Gastroesophageal sphincter (tissue), 4 donors: ENCODE data around the gene ABHD1. TPM values are rescaled to one million over a fixed set of nuclear protein-coding genes. Genes with fewer than 3 reads are reported as not detected.

Experiments
- ATAC-seq: fragments of 150-250 bp; one replicate; pipeline ENCODE4 v1.9.1; 2016; ENCODE audit warnings: mild to moderate bottlenecking, moderate library complexity
- H3K27ac ChIP-seq, 4 donors: fragments of 200-600 bp; sonication (generic) in 3 of 4; 1 replicate in 3 of 4; 2 replicates in 1 of 4; pipeline ENCODE4 v1.5.1; 2016 to 2019
- H3K27me3 ChIP-seq: fragments of 200-600 bp; sonication (generic); one replicate; pipeline ENCODE4 v1.5.1; 2019
- H3K36me3 ChIP-seq, 2 donors: fragments of 200-600 bp; sonication (generic); one replicate each; pipeline ENCODE4 v1.5.1; 2019; ENCODE audit warnings: control low read depth in 1 of 2
- H3K4me1 ChIP-seq, 3 donors: fragments of 200-600 bp; sonication (generic); 1 replicate in 2 of 3; 2 replicates in 1 of 3; pipeline ENCODE4 v1.5.1; 2016 to 2019; ENCODE audit warnings: control low read depth in 2 of 3
- H3K4me3 ChIP-seq, 2 donors: fragments of 200-600 bp; sonication (generic); one replicate each; pipeline ENCODE4 v1.5.1; 2019; ENCODE audit warnings: mild to moderate bottlenecking in 1 of 2, moderate library complexity in 1 of 2
- H3K9me3 ChIP-seq, 3 donors: fragments of 200-600 bp; sonication (generic); one replicate each; pipeline ENCODE4 v1.5.1; 2017 to 2019; ENCODE audit warnings: control low read depth in 2 of 3
- CTCF ChIP-seq, 4 experiments: fragments of 200-600 bp in 2 of 4; fragments of 450-650 bp in 2 of 4; sonication (generic) in 1 of 4; IDR thresholded peaks; one replicate each; pipeline ENCODE4 v1.5.1; 2017 to 2019; ENCODE audit warnings: antibody characterized with exemption in 4 of 4, mild to moderate bottlenecking in 2 of 4, moderate library complexity in 2 of 4
- EP300 ChIP-seq: sonication (generic); formaldehyde crosslinking; IDR thresholded peaks from one replicate; pipeline ENCODE4 v1.6.1; 2017; ENCODE audit warnings: antibody characterized with exemption, mild to moderate bottlenecking
- POLR2A ChIP-seq, 2 donors: fragments of 450-650 bp; IDR thresholded peaks; one replicate each; pipeline ENCODE4 v1.6.1; 2017; ENCODE audit warnings: antibody characterized with exemption in 2 of 2, mild to moderate bottlenecking in 2 of 2, moderate library complexity in 1 of 2
- POLR2AphosphoS5 ChIP-seq: sonication (generic); formaldehyde crosslinking; IDR thresholded peaks from one replicate; pipeline ENCODE4 v1.6.1; 2017; ENCODE audit warnings: antibody characterized with exemption
- WGBS, 2 donors: methylation state at CpG; one replicate each; pipeline ENCODE4 v1.1.5; 2018; ENCODE audit warnings: low coverage in 1 of 2; 5-methylcytosine and 5-hydroxymethylcytosine counted together
- total RNA-seq, 4 donors: library from RNA; depleted of rRNA; stranded (reverse); fragments of >200 nt; gene quantifications; one replicate each; pipeline ENCODE4 v1.1.0, GENCODE V29; 2016

ABHD1 gene
- total RNA-seq, 4 donors from 2014 or later: 1.5 TPM; not detected in 3

- Histone ChIP-seq H3K27me3 (peaks cover 15% of the 10 kb centered on the region), H3K36me3 (no peaks in the 10 kb centered on the region), H3K4me3 (no peak overlapping the region), H3K27ac (no peak overlapping the region), H3K9me3 (no peaks in the 10 kb centered on the region), H3K4me1 (no peaks in the 10 kb centered on the region)
- no peak for ATAC-seq
- 17 to 50% methylated on average over 1 of the region's 1 CpG for WGBS, 2 donors
- no peak for TF ChIP-seq POLR2A (IDR thresholded peaks at IDR 0.05)
These were observed 19.7 kb downstream of the ABHD1 start for GRCh38 chr2:27143285-27143684.

- Histone ChIP-seq H3K27me3 (peaks cover 33% of the 10 kb centered on the region), H3K36me3 (no peaks in the 10 kb centered on the region), H3K27ac (no peak overlapping the region), H3K4me1 (no peaks in the 10 kb centered on the region), H3K4me3 (no peak overlapping the region), H3K9me3 (no peaks in the 10 kb centered on the region)
- no peak for ATAC-seq
- TF ChIP-seq POLR2AphosphoS5 (no peak), CTCF (IDR thresholded peaks at IDR 0.05) (no peak), POLR2A (IDR thresholded peaks at IDR 0.05) (no peak), EP300 (no peak)
- 83% methylated on average over 2 of the region's 2 CpGs for WGBS, 2 donors
These were observed 22.1 kb downstream of the ABHD1 start for GRCh38 chr2:27145682-27146081.

- H3K4me1 ChIP-seq: no peaks in the 10 kb centered on the region
- 76 to 94% methylated on average over 2 of the region's 8 CpGs for WGBS, 2 donors
- no peaks in the 10 kb centered on the region for H3K36me3 ChIP-seq
- peaks cover 18% of the 10 kb centered on the region for H3K27me3 ChIP-seq
- TF ChIP-seq EP300: no peak
- TF ChIP-seq CTCF (IDR thresholded peaks at IDR 0.05): no peak
- no peak for TF ChIP-seq POLR2AphosphoS5
- no peak for TF ChIP-seq POLR2A (IDR thresholded peaks at IDR 0.05)
- H3K27ac ChIP-seq: no peak overlapping the region
- no peak overlapping the region for H3K4me3 ChIP-seq
- ATAC-seq: no peak
- H3K9me3 ChIP-seq: no peaks in the 10 kb centered on the region
These were observed 24.3 kb downstream of the ABHD1 start for GRCh38 chr2:27147935-27148334.

GRCh38 chr2:27148801-27149439 is 25.3 kb downstream of the ABHD1 start, which contains the start of gene TCF23:
TSS of gene TCF23 (plus strand) at chr2:27149004. CDS start at chr2:27149134, 130 bp downstream.
- no peaks in the 10 kb centered on the region for H3K36me3 ChIP-seq
- no peaks in the 10 kb centered on the region for H3K4me1 ChIP-seq
- H3K27ac ChIP-seq: no peak within 1 kb of the TSS
- H3K4me3 ChIP-seq: no peak within 1 kb of the TSS
- TF ChIP-seq EP300 (no peak), POLR2A (IDR thresholded peaks at IDR 0.05) (no peak), POLR2AphosphoS5 (no peak), CTCF (IDR thresholded peaks at IDR 0.05) (no peak)
- H3K9me3 ChIP-seq: no peaks in the 10 kb centered on the region
- peaks cover 18% of the 10 kb centered on the region for H3K27me3 ChIP-seq
- ATAC-seq: no peak
- 80% methylated on average over 1 of the region's 12 CpGs; no CpG with 5 or more reads in 1 of the 2 donors for WGBS, 2 donors

GRCh38 chr2:27149570-27150405 is 26.2 kb downstream of the ABHD1 start:
- Histone ChIP-seq H3K27ac (no peak overlapping the region), H3K4me3 (no peak overlapping the region), H3K4me1 (no peaks in the 10 kb centered on the region), H3K27me3 (peaks cover 18% of the 10 kb centered on the region), H3K36me3 (no peaks in the 10 kb centered on the region), H3K9me3 (no peaks in the 10 kb centered on the region)
- TF ChIP-seq CTCF (IDR thresholded peaks at IDR 0.05) (no peak), POLR2AphosphoS5 (no peak), POLR2A (IDR thresholded peaks at IDR 0.05) (no peak), EP300 (no peak)
- ATAC-seq: no peak
- WGBS, 2 donors: 100% methylated on average over 1 to 5 of the region's 29 CpGs
